ENCODE results near the gene ITGBL1.

- TF ChIP-seq CTCF (IDR thresholded peaks at IDR 0.05) (no peak), POLR2A (IDR thresholded peaks at IDR 0.05) (no peak)
Measured at GRCh38 chr13:101536079-101536478, 83.6 kb downstream of the ITGBL1 start.
